Peyer's patch (tissue), 4 donors: Measurements from ENCODE around the gene CCDC180.

Source experiments
- CTCF ChIP-seq, 6 experiments: fragments of 450-650 bp in 4 of 6; fragments of 200-600 bp in 2 of 6; sonication (generic) in 1 of 6; IDR thresholded peaks; one replicate each; pipeline ENCODE4 v1.5.1; 2017 to 2019; ENCODE audit warnings: antibody characterized with exemption in 6 of 6, mild to moderate bottlenecking in 3 of 6, moderate library complexity in 1 of 6
- POLR2A ChIP-seq, 2 donors: fragments of 450-650 bp; IDR thresholded peaks; one replicate each; pipeline ENCODE4 v1.5.1; 2017; ENCODE audit warnings: antibody characterized with exemption in 2 of 2, mild to moderate bottlenecking in 2 of 2, moderate library complexity in 2 of 2

- TF ChIP-seq POLR2A (IDR thresholded peaks at IDR 0.05) (no peak), CTCF (IDR thresholded peaks at IDR 0.05) (no peak)
These were observed 29.5 kb upstream of the CCDC180 start for GRCh38 chr9:97277953-97278352.
